Activated CD4-positive, alpha-beta T cell treated with anti-CD3 and anti-CD28 coated beads for 36 hours (primary cell): ENCODE data around the gene LSM14B. TPM values are rescaled to one million over a fixed set of nuclear protein-coding genes. Genes with fewer than 3 reads are reported as not detected.

Experiments
- ATAC-seq: fragments of 200-7000 bp; cut with Tn5 transposase; one replicate; pipeline ENCODE4 v1.10.0; 2021; ENCODE audit warnings: mild to moderate bottlenecking, moderate library complexity
- CTCF ChIA-PET: fragments of 350-600 bp; sonication (Branson Sonifier 250); formaldehyde crosslinking; loops from one replicate; lab custom pipeline; 2021; ENCODE audit warnings: antibody characterized with exemption; lab: Charles Lee
- POLR2A ChIA-PET: fragments of 350-600 bp; sonication (Branson Sonifier 250); formaldehyde crosslinking; loops from one replicate; lab custom pipeline; 2021; ENCODE audit warnings: antibody characterized with exemption, inconsistent platforms; lab: Charles Lee
- DNase-seq: peaks from one replicate; pipeline ENCODE4 v3.0.0-alpha.2; 2020
- H3K27ac Mint-ChIP-seq: one replicate; pipeline ENCODE4 v1.8.0; 2021; ENCODE audit warnings: mixed read lengths
- H3K27me3 Mint-ChIP-seq: one replicate; pipeline ENCODE4 v1.8.0; 2021; ENCODE audit warnings: mixed read lengths
- H3K36me3 Mint-ChIP-seq: one replicate; pipeline ENCODE4 v1.8.0; 2021; ENCODE audit warnings: low read depth, mixed read lengths
- H3K4me1 Mint-ChIP-seq: one replicate; pipeline ENCODE4 v1.8.0; 2021; ENCODE audit warnings: mixed read lengths
- H3K4me3 Mint-ChIP-seq: one replicate; pipeline ENCODE4 v1.8.0; 2021; ENCODE audit warnings: mild to moderate bottlenecking, moderate library complexity, mixed read lengths
- H3K9me3 Mint-ChIP-seq: one replicate; pipeline ENCODE4 v1.8.0; 2021; ENCODE audit warnings: low read depth, mixed read lengths
- intact Hi-C, 2 experiments: fragments of 100-400 bp; cut with DNase I in 1 of 2; cut with micrococcal nuclease in 1 of 2; formaldehyde crosslinking; loops; one replicate each; pipeline versions ENCODE4 v1.14.2 to v1.15.1; 2022 to 2024; cut with DNase I, micrococcal nuclease
- total RNA-seq, 2 experiments: library from RNA; stranded (reverse); gene quantifications; one replicate each; pipeline ENCODE4 v1.2.3, GENCODE V29; 2021

Gene LSM14B
- total RNA-seq, 2 experiments from 2014 or later, result 38.7 TPM

DNA sequence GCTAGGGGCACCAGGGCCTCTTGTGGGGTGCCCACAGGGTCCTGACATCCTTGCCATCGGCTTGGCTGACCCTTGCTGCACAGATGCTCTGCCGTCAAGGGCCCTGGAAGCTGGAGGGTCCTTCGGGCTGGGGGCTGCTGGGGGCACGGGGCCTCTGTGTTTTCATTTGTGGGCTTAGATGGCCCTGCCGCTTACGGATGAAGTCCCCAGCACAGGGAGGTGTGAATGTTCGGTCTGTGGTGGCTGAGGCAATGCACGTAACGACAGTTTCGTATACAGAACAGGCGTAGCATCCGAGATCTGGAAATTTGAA lies 35.8 kb downstream of the LSM14B start:
- ChIA-PET CTCF (no interaction called here), POLR2A (no interaction called here)
- Mint-ChIP-seq H3K36me3 (peaks cover 31% of the 10 kb centered on the region), H3K4me3 (no peak overlapping the region), H3K27ac (no peak overlapping the region), H3K4me1 (peaks cover 15% of the 10 kb centered on the region), H3K27me3 (no peaks in the 10 kb centered on the region), H3K9me3 (no peaks in the 10 kb centered on the region)
- intact Hi-C loops, result no loop called here
- ATAC-seq (no peak), DNase-seq (no peak)

DNA sequence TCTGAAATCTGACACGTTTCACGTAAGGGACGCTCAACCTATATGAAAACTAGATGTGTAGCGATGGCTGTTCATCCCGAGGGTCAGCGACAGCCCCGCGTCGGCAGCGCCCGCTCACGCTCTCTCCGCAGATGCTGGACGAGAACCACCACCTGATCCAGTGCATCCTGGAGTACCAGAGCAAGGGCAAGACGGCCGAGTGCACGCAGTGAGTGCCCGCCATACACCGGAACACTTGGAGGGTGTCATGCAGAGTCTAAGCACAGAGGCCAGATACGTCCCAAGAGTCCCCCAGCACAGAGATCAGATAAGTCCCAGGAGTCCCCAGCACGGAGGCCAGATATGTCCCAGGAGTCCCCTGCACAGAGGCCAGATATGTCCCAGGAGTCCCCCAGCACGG lies 36.3 kb downstream of the LSM14B start:
- CTCF ChIA-PET, result no interaction called here
- intact Hi-C loops, result no loop called here
- DNase-seq (no peak), ATAC-seq (no peak)
- Mint-ChIP-seq H3K27me3 (no peaks in the 10 kb centered on the region), H3K4me3 (no peak overlapping the region), H3K9me3 (no peaks in the 10 kb centered on the region), H3K27ac (no peak overlapping the region), H3K4me1 (peaks cover 15% of the 10 kb centered on the region), H3K36me3 (peaks cover 28% of the 10 kb centered on the region)
- POLR2A ChIA-PET, result no interaction called here

DNA sequence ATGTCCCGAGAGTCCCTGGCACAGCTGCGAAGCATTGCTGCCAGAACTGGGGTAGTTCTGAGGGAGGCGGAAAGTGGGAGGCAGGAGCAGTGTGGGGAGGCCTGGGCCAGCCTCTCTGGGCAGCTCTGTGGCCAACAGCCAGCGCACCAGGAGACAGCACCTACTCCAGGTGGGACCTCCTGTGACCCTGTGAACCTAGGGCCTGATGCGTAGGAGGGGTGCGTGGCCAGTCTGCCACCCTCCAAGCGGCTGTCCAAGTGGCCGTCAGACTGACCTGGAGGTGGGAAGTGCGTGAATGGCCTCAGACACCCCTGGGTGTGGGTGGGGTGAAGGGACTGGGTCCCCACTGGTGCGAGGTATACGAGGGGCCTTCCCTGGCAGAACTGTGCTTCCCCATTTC lies 36.8 kb downstream of the LSM14B start:
- peaks cover 15% of the 10 kb centered on the region for H3K4me1 Mint-ChIP-seq
- intact Hi-C loops, result no loop called here
- H3K36me3 Mint-ChIP-seq, result peaks cover 22% of the 10 kb centered on the region

DNA sequence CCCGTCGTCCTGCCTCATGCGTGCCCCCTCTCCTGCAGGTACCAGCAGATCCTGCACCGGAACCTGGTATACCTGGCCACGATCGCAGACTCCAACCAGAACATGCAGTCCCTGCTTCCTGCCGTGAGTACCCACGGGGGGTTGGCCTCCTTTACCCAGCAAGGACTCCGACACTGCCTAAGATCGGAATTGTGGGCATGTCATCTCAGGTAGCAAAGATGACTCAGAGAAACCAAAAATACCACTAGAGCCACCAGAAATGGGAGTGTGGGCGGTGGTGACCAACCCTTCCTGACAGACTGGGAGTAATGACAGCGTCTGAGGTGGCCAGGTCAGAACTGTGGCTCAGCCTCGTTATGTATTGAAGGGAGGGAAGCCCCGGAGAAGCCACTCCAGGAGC lies 37.6 kb downstream of the LSM14B start:
- peaks cover 15% of the 10 kb centered on the region for H3K36me3 Mint-ChIP-seq
- H3K27me3 Mint-ChIP-seq, result no peaks in the 10 kb centered on the region
- no peaks in the 10 kb centered on the region for H3K9me3 Mint-ChIP-seq
- H3K4me1 Mint-ChIP-seq, result peaks cover 15% of the 10 kb centered on the region
- ChIA-PET CTCF (interaction anchor here (0.7 kb wide), 1 partner anchor 71 kb away, joined by 3 read pairs; no protein-coding TSS in a partner anchor), POLR2A (no interaction called here)
- ATAC-seq (peak; percentile 83), DNase-seq (peak; percentile 82)
- intact Hi-C loops, result loop anchor here in 1 of 2 experiments (1.0 kb wide), 1 partner anchor 38 kb away; the partner anchor contains the start of gene LSM14B
- H3K27ac Mint-ChIP-seq, result peak overlapping the region; percentile 30
- peak overlapping the region; percentile 26 for H3K4me3 Mint-ChIP-seq

More for the DNA sequence above, 36.8 kb downstream of the LSM14B start:
- CTCF ChIA-PET, result interaction anchor here (0.7 kb wide), 1 partner anchor 70 kb away, joined by 3 read pairs; no protein-coding TSS in a partner anchor
- Mint-ChIP-seq H3K27me3 (no peaks in the 10 kb centered on the region), H3K4me3 (no peak overlapping the region), H3K9me3 (no peaks in the 10 kb centered on the region), H3K27ac (no peak overlapping the region)
- DNase-seq (no peak), ATAC-seq (no peak)
- POLR2A ChIA-PET, result no interaction called here

DNA sequence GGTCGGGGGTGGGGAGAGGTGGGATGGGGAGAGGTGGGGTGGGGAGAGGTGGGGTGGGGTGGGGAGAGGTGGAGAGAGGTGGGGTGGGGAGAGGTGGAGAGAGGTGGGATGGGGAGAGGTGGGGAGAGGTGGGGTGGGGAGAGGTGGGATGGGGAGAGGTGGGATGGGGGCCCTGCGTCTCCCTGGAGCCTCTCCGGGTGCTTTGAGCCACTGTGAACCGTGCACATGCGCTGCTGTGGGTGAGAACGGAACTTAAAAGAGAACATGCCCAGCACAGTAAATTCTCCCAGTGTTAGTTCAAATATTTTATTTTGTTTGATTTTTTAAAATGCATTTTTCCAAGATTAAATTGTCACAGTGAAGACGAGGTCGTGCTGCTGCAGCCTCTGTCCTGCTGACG lies 38.0 kb downstream of the LSM14B start:
- Mint-ChIP-seq H3K4me1 (peaks cover 15% of the 10 kb centered on the region), H3K9me3 (no peaks in the 10 kb centered on the region), H3K4me3 (no peak overlapping the region), H3K27ac (no peak overlapping the region), H3K36me3 (peaks cover 13% of the 10 kb centered on the region), H3K27me3 (no peaks in the 10 kb centered on the region)
- ChIA-PET POLR2A (no interaction called here), CTCF (no interaction called here)
- intact Hi-C loops, result loop anchor here in 1 of 2 experiments (1.0 kb wide), 1 partner anchor 38 kb away; the partner anchor contains the start of gene LSM14B
- DNase-seq (no peak), ATAC-seq (no peak)

DNA sequence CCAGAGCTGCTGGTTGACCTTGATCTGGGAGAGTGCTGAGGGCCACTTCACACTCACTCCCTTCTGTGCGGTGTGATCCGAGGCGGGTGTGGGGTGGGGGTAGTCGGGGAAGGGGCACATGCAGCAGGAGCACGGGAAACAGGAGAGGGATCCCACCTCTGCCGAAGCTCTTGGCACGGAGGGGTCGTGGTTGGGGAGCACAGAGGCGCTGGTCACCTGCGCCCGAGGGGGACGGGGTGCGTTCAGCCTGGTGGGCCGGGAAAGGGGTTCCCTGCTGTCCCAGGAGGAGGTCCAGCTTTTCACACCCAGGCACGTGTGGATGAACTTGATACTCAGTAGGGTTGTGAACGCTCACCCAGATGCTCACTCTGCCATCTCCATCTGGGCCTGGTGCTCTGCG lies 38.6 kb downstream of the LSM14B start:
- intact Hi-C loops, result loop anchor here in 1 of 2 experiments (1.0 kb wide), 1 partner anchor 39 kb away; the partner anchor contains the start of gene LSM14B
- Mint-ChIP-seq H3K4me1 (peaks cover 15% of the 10 kb centered on the region), H3K4me3 (no peak overlapping the region), H3K27me3 (no peaks in the 10 kb centered on the region), H3K9me3 (no peaks in the 10 kb centered on the region), H3K36me3 (peaks cover 18% of the 10 kb centered on the region), H3K27ac (no peak overlapping the region)
- ChIA-PET CTCF (no interaction called here), POLR2A (no interaction called here)
- ATAC-seq (no peak), DNase-seq (no peak)

DNA sequence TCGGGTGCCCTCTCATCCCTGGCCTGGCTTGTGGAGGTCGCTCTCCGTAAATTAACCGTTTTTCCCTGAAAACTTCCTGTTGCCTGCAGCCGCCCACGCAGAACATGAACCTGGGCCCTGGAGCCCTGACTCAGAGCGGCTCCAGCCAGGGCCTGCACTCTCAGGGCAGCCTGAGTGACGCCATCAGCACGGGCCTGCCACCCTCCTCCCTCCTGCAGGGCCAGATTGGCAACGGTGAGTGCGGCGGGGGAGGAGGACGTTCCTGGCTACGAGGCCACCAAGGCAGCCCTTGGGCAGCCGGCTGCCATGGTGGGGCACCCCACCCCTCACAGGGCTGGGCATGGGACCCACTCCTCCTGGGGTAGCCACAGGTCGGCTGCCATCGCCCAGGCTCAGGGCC lies 39.1 kb downstream of the LSM14B start:
- peaks cover 23% of the 10 kb centered on the region for H3K36me3 Mint-ChIP-seq
- peaks cover 11% of the 10 kb centered on the region for H3K4me1 Mint-ChIP-seq

DNA sequence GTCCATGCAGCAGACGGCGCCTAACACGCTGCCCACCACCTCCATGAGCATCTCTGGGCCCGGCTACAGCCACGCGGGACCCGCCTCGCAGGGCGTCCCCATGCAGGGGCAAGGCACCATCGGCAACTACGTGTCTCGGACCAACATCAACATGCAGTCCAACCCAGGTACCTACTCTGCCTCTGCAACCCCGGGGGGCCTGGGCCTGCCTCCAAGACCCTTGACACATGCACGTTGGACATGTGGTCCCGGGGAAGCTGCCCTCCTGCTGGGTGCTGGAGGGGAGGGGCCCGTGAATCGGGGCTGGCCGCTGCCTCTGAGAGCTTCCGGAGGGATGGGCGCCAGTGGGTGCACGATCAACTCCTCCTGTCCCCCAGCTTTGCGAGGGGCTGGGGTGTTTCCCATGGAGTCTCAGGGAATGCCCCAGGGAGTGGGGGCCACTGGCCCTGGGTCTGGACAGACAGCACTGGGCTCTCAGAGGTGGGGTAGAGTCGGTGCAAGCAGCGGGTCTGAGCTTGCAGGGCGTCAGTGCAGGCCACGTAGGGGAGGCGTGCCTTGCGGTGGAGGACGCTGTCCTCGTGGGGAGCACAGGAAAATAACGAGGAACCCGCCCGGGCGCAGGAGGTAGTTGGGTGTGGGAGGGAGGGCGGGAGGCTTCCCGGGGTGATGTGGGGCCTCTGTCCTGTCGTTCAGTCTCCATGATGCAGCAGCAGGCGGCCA lies 40.6 kb downstream of the LSM14B start:
- Mint-ChIP-seq H3K27me3 (no peaks in the 10 kb centered on the region), H3K36me3 (peaks cover 24% of the 10 kb centered on the region), H3K4me3 (no peak overlapping the region), H3K9me3 (no peaks in the 10 kb centered on the region), H3K4me1 (peaks cover 7% of the 10 kb centered on the region), H3K27ac (no peak overlapping the region)
- DNase-seq (no peak), ATAC-seq (no peak)
- ChIA-PET POLR2A (no interaction called here), CTCF (no interaction called here)
- intact Hi-C loops, result no loop called here

More for the DNA sequence above, 39.1 kb downstream of the LSM14B start:
- Mint-ChIP-seq H3K27ac (no peak overlapping the region), H3K9me3 (no peaks in the 10 kb centered on the region), H3K4me3 (no peak overlapping the region), H3K27me3 (no peaks in the 10 kb centered on the region)
- ATAC-seq (no peak), DNase-seq (no peak)
- intact Hi-C loops, result no loop called here
- POLR2A ChIA-PET, result no interaction called here
- CTCF ChIA-PET, result no interaction called here

DNA sequence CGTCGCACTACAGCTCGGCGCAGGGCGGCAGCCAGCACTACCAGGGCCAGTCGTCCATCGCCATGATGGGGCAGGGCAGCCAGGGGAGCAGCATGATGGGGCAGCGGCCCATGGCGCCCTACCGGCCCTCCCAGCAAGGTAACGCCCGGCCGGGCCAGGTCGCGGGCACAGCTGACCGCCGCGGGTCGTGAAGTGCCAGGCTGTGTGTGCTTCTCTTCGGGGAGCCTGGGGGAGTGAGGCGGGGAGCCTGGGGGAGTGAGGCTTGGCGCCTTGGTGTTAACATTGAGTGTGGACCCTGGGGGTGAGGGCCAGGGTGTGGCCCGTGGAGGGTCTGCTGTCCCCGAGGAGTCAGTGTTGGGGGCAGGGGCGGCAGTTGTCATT lies 41.2 kb downstream of the LSM14B start:
- intact Hi-C loops, result no loop called here
- ChIA-PET POLR2A (no interaction called here), CTCF (no interaction called here)
- H3K27me3 Mint-ChIP-seq, result no peaks in the 10 kb centered on the region
- no peak overlapping the region for H3K27ac Mint-ChIP-seq
- DNase-seq (no peak), ATAC-seq (no peak)
- H3K9me3 Mint-ChIP-seq, result no peaks in the 10 kb centered on the region
- peaks cover 7% of the 10 kb centered on the region for H3K4me1 Mint-ChIP-seq
- no peak overlapping the region for H3K4me3 Mint-ChIP-seq
- H3K36me3 Mint-ChIP-seq, result peaks cover 27% of the 10 kb centered on the region

DNA sequence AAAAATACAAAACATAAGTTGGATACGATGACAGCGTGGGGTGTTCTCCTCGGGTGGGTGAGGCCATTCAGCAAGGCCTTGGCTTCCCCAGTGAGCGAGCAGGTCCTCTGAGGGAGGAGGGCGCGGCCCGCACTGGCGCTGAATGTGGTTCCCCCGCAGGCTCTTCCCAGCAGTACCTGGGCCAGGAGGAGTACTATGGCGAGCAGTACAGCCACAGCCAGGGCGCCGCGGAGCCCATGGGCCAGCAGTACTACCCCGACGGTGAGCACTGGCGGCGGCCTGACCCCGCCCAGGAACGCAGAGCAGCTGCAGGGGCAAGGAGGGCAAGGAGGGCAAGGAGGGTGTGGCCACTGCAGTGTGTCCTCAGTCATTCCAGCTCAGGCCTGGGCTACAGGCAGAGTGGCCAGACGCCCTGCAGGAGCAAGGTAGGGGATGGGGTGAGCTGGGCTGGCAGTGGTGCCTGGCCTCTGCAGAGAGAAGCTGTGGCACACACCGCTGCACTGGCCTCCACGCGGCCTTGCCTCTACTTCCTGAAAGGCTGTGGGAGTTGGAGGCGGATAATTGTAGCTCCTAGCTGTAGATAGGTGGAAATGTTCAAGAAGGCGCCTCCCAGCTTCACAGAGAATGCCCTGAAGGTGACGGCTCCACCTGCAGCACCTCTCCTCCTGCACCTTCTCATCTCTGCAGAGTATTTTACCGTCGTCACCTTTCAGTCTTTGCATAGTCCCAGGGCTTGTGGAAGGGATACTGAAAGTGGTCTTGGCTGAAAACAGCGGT lies 41.9 kb downstream of the LSM14B start:
- ChIA-PET POLR2A (no interaction called here), CTCF (no interaction called here)
- Mint-ChIP-seq H3K36me3 (peaks cover 29% of the 10 kb centered on the region), H3K27me3 (no peaks in the 10 kb centered on the region), H3K27ac (no peak overlapping the region), H3K4me3 (no peak overlapping the region), H3K4me1 (peaks cover 7% of the 10 kb centered on the region), H3K9me3 (no peaks in the 10 kb centered on the region)
- intact Hi-C loops, result no loop called here
- DNase-seq, result no peak
- ATAC-seq, result no peak

DNA sequence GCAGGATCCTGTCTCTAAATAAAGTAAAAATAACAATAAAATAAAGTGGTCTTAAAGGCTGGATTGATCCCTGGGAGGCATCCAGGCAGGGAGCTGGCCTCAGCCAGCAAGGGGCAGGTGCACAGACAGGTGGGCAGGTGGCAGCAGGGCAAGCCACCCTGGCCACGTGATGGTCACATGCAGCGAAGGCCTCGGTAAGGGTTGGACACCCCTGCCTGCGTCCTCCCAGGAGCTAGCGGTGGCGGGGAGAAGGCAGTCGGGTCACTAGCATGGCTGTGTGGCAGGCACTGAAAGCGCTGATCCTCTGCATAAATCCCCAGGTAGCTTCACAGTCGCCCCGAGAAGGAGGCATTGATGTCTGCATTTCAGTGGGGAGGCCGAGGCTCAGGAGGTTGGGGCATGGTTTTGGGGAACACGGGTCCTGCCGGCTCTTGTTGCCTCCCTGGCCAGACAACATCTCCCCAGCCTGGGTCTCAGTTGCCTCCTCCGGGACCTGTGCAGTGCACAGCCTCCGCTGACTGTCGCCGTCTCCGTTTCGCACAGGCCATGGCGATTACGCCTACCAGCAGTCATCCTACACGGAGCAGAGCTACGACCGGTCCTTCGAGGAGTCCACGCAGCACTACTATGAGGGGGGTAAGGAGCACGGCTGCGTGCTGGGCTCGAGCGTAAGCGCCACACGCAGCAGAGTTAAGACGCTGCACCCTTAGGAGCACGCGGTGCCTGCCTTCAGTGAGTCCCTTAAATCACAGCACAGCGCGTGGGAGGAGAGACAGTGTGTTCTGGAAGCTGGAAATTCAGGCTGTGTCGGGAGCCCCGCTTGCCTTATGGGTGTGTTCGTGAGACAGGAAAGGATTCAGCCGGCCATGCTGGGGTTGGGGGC lies 42.8 kb downstream of the LSM14B start:
- no peaks in the 10 kb centered on the region for H3K9me3 Mint-ChIP-seq

More for the DNA sequence above, 42.8 kb downstream of the LSM14B start:
- ChIA-PET CTCF (no interaction called here), POLR2A (interaction anchor here (0.7 kb wide), 1 partner anchor 757 kb away, joined by 3 read pairs; no protein-coding TSS in a partner anchor)
- intact Hi-C loops, result no loop called here
- Mint-ChIP-seq H3K4me1 (no peaks in the 10 kb centered on the region), H3K27me3 (no peaks in the 10 kb centered on the region), H3K27ac (no peak overlapping the region), H3K4me3 (no peak overlapping the region), H3K36me3 (peaks cover 25% of the 10 kb centered on the region)
- DNase-seq (no peak), ATAC-seq (no peak)
